Measurements from ENCODE around the gene ZNF296.
"Not testable (repeated sequence)": the region's sequence is repeated elsewhere in the genome, so short reads cannot be mapped to it uniquely, and the experiment has no call there.

ZNF296 gene

GRCh38 chr19:45076029-45076850 lies at the start of gene ZNF296:
Gene ZNF296, minus strand, starts transcription at chr19:45076478. Its CDS starts 105 bp downstream, at chr19:45076373.
- peak within 1 kb of the TSS; percentile 57 to 67 for H3K4me3 ChIP-seq (ENCODE audit: low read length in 2 of 2)
- H3K27ac ChIP-seq (ENCODE audit: low read length) = peak within 1 kb of the TSS; percentile 11
- H3K9ac ChIP-seq (ENCODE audit: low read length in 2 of 2) = peak within 1 kb of the TSS in 1 of 2 donors; percentile 46
- H3K4me1 ChIP-seq (ENCODE audit: control insufficient read depth, insufficient read depth, low read length) = peaks cover 30% of the 10 kb centered on the region
- no peaks in the 10 kb centered on the region for H3K9me3 ChIP-seq (ENCODE audit: control insufficient read depth in 2 of 2, low read length in 2 of 2)
- no peaks in the 10 kb centered on the region for H3K27me3 ChIP-seq (ENCODE audit: control insufficient read depth in 1 of 2, insufficient read depth in 2 of 2, low read length in 2 of 2)
- H3K36me3 ChIP-seq (ENCODE audit: control insufficient read depth in 2 of 2, insufficient read depth in 2 of 2, low read length in 2 of 2) = peaks cover 0 to 2% of the 10 kb centered on the region in 2 donors

DNA sequence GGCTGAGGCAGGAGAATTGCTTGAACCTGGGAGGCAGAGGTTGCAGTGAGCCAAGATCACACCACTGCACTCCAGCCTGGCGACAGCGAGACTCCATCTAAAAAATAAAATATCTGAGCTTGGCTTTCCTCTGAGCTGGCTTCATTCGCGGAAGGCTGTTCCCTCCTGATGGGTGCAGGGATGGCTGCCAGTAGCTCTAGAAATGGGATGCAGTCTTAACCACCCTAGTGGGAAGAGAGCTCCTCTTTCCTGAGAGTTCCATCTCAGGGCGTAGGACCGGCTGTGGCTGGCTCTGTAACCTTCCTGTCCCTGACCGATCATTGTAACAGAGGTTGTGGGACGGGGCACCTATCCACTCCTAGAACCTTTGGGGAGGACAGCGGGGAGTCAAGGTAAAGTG lies 49.1 kb upstream of the ZNF296 start:
- no peaks in the 10 kb centered on the region for H3K9me3 ChIP-seq (ENCODE audit: control insufficient read depth in 2 of 2, low read length in 2 of 2)
- no peak overlapping the region for H3K27ac ChIP-seq (ENCODE audit: low read length)
- H3K9ac ChIP-seq (ENCODE audit: low read length in 2 of 2) = no peak overlapping the region
- H3K27me3 ChIP-seq (ENCODE audit: control insufficient read depth in 1 of 2, insufficient read depth in 2 of 2, low read length in 2 of 2) = no peaks in the 10 kb centered on the region
- H3K4me1 ChIP-seq (ENCODE audit: control insufficient read depth, insufficient read depth, low read length) = no peaks in the 10 kb centered on the region
- H3K4me3 ChIP-seq (ENCODE audit: low read length in 2 of 2) = no peak overlapping the region
- peaks cover 2 to 3% of the 10 kb centered on the region in 2 donors for H3K36me3 ChIP-seq (ENCODE audit: control insufficient read depth in 2 of 2, insufficient read depth in 2 of 2, low read length in 2 of 2)

DNA sequence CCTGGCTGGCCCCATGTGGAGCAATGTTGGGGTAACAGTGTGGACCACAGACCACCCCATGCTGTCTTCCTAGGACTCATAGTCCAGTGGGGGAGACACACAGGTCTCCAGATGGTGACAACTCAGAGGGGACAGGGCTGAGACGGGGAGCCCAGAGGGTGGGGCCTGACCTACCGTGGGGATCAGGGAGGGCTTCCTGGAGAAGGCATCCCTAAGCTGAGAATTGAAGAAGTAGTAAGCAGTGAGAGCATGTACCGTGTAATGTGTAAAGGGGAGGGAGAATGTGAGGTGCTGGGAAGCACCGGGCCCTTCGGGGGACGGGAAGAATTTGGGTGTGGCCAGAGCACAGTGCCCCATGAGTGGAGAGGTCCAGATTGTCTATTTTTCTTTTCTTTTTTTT lies 47.7 kb upstream of the ZNF296 start:
- Histone ChIP-seq H3K9ac (ENCODE audit: low read length in 2 of 2) (no peak overlapping the region), H3K4me3 (ENCODE audit: low read length in 2 of 2) (no peak overlapping the region), H3K27ac (ENCODE audit: low read length) (no peak overlapping the region), H3K27me3 (ENCODE audit: control insufficient read depth in 1 of 2, insufficient read depth in 2 of 2, low read length in 2 of 2) (no peaks in the 10 kb centered on the region), H3K9me3 (ENCODE audit: control insufficient read depth in 2 of 2, low read length in 2 of 2) (no peaks in the 10 kb centered on the region), H3K4me1 (ENCODE audit: control insufficient read depth, insufficient read depth, low read length) (no peaks in the 10 kb centered on the region), H3K36me3 (ENCODE audit: control insufficient read depth in 2 of 2, insufficient read depth in 2 of 2, low read length in 2 of 2) (peaks cover 2 to 3% of the 10 kb centered on the region in 2 donors)

GRCh38 chr19:45123440-45123850 lies 47.2 kb upstream of the ZNF296 start:
- H3K9me3 ChIP-seq (ENCODE audit: control insufficient read depth in 2 of 2, low read length in 2 of 2) = no peaks in the 10 kb centered on the region
- H3K4me3 ChIP-seq (ENCODE audit: low read length in 2 of 2) = no peak overlapping the region
- H3K27ac ChIP-seq (ENCODE audit: low read length) = no peak overlapping the region
- peaks cover 0 to 2% of the 10 kb centered on the region in 2 donors for H3K36me3 ChIP-seq (ENCODE audit: control insufficient read depth in 2 of 2, insufficient read depth in 2 of 2, low read length in 2 of 2)
- H3K4me1 ChIP-seq (ENCODE audit: control insufficient read depth, insufficient read depth, low read length) = no peaks in the 10 kb centered on the region
- H3K27me3 ChIP-seq (ENCODE audit: control insufficient read depth in 1 of 2, insufficient read depth in 2 of 2, low read length in 2 of 2) = no peaks in the 10 kb centered on the region
- H3K9ac ChIP-seq (ENCODE audit: low read length in 2 of 2) = no peak overlapping the region

GRCh38 chr19:45122832-45123231 lies 46.6 kb upstream of the ZNF296 start:
- Histone ChIP-seq H3K36me3 (ENCODE audit: control insufficient read depth in 2 of 2, insufficient read depth in 2 of 2, low read length in 2 of 2) (peaks cover 0 to 2% of the 10 kb centered on the region in 2 donors), H3K4me3 (ENCODE audit: low read length in 2 of 2) (no peak overlapping the region), H3K9me3 (ENCODE audit: control insufficient read depth in 2 of 2, low read length in 2 of 2) (no peaks in the 10 kb centered on the region), H3K4me1 (ENCODE audit: control insufficient read depth, insufficient read depth, low read length) (no peaks in the 10 kb centered on the region), H3K27ac (ENCODE audit: low read length) (no peak overlapping the region), H3K27me3 (ENCODE audit: control insufficient read depth in 1 of 2, insufficient read depth in 2 of 2, low read length in 2 of 2) (no peaks in the 10 kb centered on the region), H3K9ac (ENCODE audit: low read length in 2 of 2) (no peak overlapping the region)

- Histone ChIP-seq H3K9me3 (ENCODE audit: control insufficient read depth in 2 of 2, low read length in 2 of 2) (no peaks in the 10 kb centered on the region), H3K27ac (ENCODE audit: low read length) (no peak overlapping the region), H3K9ac (ENCODE audit: low read length in 2 of 2) (no peak overlapping the region), H3K27me3 (ENCODE audit: control insufficient read depth in 1 of 2, insufficient read depth in 2 of 2, low read length in 2 of 2) (no peaks in the 10 kb centered on the region), H3K4me3 (ENCODE audit: low read length in 2 of 2) (no peak overlapping the region), H3K36me3 (ENCODE audit: control insufficient read depth in 2 of 2, insufficient read depth in 2 of 2, low read length in 2 of 2) (peaks cover 0 to 2% of the 10 kb centered on the region in 2 donors), H3K4me1 (ENCODE audit: control insufficient read depth, insufficient read depth, low read length) (peaks cover 5% of the 10 kb centered on the region)
Measured at GRCh38 chr19:45121827-45122345, 45.6 kb upstream of the ZNF296 start.

GRCh38 chr19:45119582-45119981 lies 43.3 kb upstream of the ZNF296 start:
- Histone ChIP-seq H3K27ac (ENCODE audit: low read length) (no peak overlapping the region), H3K27me3 (ENCODE audit: control insufficient read depth in 1 of 2, insufficient read depth in 2 of 2, low read length in 2 of 2) (no peaks in the 10 kb centered on the region), H3K9me3 (ENCODE audit: control insufficient read depth in 2 of 2, low read length in 2 of 2) (no peaks in the 10 kb centered on the region), H3K4me1 (ENCODE audit: control insufficient read depth, insufficient read depth, low read length) (peaks cover 5% of the 10 kb centered on the region), H3K36me3 (ENCODE audit: control insufficient read depth in 2 of 2, insufficient read depth in 2 of 2, low read length in 2 of 2) (peaks cover 0 to 2% of the 10 kb centered on the region in 2 donors), H3K9ac (ENCODE audit: low read length in 2 of 2) (no peak overlapping the region), H3K4me3 (ENCODE audit: low read length in 2 of 2) (no peak overlapping the region)

DNA sequence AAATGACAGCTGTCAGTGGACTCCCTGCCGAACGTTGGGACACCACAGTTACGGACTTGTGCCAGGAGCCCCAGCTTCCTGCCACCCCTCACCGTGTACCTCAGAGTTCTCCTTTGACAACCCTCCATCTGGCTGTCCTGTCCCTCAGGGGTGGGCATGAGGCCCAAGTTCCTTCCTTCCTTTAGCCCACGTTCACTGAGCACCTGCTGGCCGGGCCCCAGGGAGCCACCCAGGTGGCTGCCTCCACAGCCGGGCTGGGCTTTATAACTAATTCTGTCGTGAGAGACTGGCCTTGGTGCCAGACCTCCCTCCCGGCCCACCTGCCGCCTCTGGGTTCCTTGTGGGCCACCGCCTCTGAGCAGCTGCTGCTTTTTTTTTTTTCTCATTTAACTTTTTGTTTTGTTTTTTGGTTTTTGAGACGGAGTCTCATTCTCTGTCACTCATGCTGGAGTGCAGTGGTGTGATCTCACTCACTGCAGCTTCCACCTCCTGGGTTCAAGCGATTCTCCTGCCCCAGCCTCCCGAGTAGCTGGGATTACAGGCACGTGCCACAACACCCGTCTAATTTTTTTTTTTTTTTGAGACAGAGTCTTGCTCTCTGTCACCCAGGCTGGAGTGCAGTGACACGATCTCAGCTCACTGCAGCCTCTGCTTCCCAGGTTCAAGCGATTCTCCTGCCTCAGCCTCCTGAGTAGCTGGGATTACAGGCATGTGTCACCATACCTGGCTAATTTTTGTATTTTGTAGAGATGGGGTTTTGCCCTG lies 42.5 kb upstream of the ZNF296 start:
- H3K27ac ChIP-seq (ENCODE audit: low read length); H3K9me3 ChIP-seq (ENCODE audit: control insufficient read depth in 2 of 2, low read length in 2 of 2); H3K27me3 ChIP-seq (ENCODE audit: control insufficient read depth in 1 of 2, insufficient read depth in 2 of 2, low read length in 2 of 2); H3K4me3 ChIP-seq (ENCODE audit: low read length in 2 of 2); H3K4me1 ChIP-seq (ENCODE audit: control insufficient read depth, insufficient read depth, low read length); H3K36me3 ChIP-seq (ENCODE audit: control insufficient read depth in 2 of 2, insufficient read depth in 2 of 2, low read length in 2 of 2); H3K9ac ChIP-seq (ENCODE audit: low read length in 2 of 2): not testable (repeated sequence)

GRCh38 chr19:45118106-45118505 lies 41.8 kb upstream of the ZNF296 start:
- Histone ChIP-seq H3K9me3 (ENCODE audit: control insufficient read depth in 2 of 2, low read length in 2 of 2) (no peaks in the 10 kb centered on the region), H3K27ac (ENCODE audit: low read length) (no peak overlapping the region), H3K9ac (ENCODE audit: low read length in 2 of 2) (no peak overlapping the region), H3K36me3 (ENCODE audit: control insufficient read depth in 2 of 2, insufficient read depth in 2 of 2, low read length in 2 of 2) (peaks cover 0 to 1% of the 10 kb centered on the region in 2 donors), H3K4me3 (ENCODE audit: low read length in 2 of 2) (no peak overlapping the region), H3K27me3 (ENCODE audit: control insufficient read depth in 1 of 2, insufficient read depth in 2 of 2, low read length in 2 of 2) (no peaks in the 10 kb centered on the region), H3K4me1 (ENCODE audit: control insufficient read depth, insufficient read depth, low read length) (peaks cover 5% of the 10 kb centered on the region)

GRCh38 chr19:45117671-45118070 lies 41.4 kb upstream of the ZNF296 start:
- H3K4me1 ChIP-seq (ENCODE audit: control insufficient read depth, insufficient read depth, low read length) = peaks cover 5% of the 10 kb centered on the region
- no peaks in the 10 kb centered on the region for H3K36me3 ChIP-seq (ENCODE audit: control insufficient read depth in 2 of 2, insufficient read depth in 2 of 2, low read length in 2 of 2)
- no peak overlapping the region for H3K27ac ChIP-seq (ENCODE audit: low read length)
- H3K9ac ChIP-seq (ENCODE audit: low read length in 2 of 2) = no peak overlapping the region
- no peak overlapping the region for H3K4me3 ChIP-seq (ENCODE audit: low read length in 2 of 2)
- H3K27me3 ChIP-seq (ENCODE audit: control insufficient read depth in 1 of 2, insufficient read depth in 2 of 2, low read length in 2 of 2) = no peaks in the 10 kb centered on the region
- no peaks in the 10 kb centered on the region for H3K9me3 ChIP-seq (ENCODE audit: control insufficient read depth in 2 of 2, low read length in 2 of 2)
